ENCODE results near the gene SP140.
"Not testable (repeated sequence)": the region's sequence is repeated elsewhere in the genome, so short reads cannot be mapped to it uniquely, and the experiment has no call there.

Gene SP140

DNA sequence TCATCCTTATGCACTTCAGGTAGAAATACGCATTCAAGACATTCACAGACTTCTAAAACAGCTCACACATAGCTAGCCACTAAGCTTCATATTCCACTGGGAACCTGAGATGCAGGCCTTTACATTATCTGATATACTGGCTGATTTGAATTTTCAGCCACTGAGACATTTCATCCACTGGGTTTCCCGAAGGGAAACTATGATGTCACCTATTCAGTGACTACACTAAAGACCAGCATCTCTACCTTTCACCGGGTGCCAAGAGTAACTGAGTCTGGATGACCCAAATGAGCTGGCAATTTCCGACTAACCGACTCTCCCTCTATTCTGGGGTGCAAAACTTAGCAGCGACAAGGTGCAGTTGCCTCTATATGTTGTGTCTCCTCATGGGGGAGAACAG is 69.7 kb downstream of the SP140 start:
- FAIRE-seq, result no peak

DNA sequence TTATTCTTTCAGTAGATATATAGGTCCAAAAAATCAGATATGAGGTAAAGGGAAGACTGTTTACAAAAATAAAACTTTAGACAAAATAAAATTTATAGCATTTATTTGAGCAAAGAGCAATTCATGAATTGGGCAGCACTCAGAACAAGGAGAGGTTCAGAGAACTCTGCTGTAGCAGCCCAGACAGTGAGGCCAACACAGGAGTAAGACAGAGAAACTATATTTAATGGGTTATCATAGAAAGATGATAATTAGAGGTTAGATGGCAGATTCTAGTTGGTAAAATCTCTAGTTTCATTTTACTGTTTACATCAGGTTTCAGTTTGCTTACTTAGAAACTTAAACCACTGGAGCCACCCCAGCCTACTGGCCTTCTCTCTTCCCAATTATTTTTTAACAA is 71.4 kb downstream of the SP140 start:
- FAIRE-seq, result no peak

DNA sequence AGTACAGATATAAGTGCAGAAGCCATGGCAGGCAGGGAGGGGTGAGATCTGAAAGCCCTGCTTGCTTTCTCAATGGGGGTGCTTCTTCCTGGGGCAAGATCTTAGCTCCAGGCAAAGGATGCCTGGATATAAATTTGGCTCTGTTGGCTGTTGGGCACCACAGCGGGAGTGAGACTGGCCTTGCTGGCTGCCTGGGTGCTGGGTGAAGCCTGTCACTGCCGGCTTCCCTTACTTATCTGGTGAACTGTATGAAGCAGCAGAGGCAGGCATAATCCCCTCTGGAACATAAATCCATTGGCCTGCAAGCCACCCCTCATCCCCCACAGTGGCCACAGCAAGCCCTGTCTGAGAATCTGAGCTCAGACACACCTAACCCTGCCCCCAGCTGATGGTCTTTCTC is 74.1 kb downstream of the SP140 start:
- FAIRE-seq, result no peak

DNA sequence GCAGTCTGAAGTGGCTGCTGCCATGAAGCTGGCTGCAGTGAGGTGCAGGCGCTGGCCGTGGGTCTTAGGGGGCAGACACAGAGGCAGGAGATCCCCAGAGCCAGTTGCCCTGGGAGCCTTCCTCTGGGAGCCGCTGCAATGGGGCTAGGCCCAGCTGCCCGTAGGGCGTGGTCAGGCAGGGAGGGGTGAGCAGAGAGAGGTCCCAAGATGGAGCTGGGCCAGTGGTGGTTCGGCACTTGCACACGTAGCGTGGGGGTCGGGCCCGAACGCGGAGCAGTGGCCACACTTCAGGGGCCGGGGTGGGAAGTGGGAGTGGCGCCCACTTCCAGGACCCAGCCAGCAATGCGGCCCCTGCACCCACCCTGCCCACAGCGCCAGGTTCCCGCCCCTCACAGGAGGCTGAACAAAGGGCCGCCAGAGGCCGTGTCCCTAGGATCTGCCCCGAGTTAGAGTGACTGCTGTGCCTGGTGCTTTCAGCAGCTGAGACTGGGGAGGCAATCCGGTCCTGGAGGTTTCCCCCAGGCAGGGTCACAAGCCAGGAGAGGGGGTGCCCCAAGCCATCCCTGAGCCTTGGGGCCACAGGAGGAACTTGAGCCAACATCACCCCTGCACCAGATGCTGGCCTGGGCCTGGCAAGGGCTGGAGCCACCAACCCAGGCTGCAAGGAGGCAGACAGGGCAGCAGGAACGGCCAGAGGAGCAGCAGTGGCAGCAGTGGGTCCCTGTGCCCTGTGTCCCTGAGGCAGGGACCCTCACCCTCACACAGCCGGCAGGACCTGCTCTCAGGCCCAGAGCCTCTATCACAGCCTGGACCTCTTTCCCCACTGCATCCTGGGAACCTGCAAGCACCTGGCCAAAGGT is 80.1 kb downstream of the SP140 start:
- no peak for FAIRE-seq

DNA sequence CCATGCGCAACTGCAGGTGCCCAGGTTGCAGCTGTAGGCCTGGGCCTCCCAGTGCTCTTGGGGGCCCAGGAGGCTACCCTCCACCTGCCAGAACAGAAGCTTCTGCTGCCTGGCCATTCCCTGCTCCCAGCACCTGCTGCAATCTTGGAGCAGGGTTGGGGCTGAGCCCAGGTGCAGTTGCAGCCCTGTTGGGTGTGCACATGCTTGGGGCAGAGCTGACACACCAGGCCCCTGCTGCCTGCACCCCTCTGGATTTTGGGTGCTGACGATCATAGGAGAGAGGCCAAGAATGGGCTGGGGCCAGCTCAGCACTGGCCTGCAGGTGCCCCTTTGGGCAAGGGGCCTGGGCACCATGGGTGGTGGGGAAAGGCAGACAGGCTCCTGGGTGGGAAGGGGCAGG is 80.9 kb downstream of the SP140 start:
- no peak for FAIRE-seq

DNA sequence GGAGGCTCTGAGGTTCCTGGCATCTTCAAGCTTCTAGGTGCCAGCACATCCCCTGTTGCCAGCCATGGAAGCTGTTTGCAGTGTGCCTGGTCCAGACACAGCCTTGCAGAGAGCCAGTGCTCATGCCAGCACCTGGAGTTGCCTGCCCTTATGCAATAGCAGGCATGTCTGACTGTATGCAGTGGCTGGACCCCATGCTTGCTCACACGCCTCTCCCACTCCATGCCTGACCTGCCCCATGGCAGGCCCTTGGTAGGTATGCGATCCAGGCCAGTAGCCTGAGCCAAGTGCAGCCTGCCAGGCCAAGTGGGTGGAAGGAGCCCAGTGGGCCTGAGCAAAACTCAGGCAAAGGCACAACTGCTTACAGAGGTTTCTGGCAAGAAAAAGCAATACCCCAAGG is 81.9 kb downstream of the SP140 start:
- FAIRE-seq, result no peak

DNA sequence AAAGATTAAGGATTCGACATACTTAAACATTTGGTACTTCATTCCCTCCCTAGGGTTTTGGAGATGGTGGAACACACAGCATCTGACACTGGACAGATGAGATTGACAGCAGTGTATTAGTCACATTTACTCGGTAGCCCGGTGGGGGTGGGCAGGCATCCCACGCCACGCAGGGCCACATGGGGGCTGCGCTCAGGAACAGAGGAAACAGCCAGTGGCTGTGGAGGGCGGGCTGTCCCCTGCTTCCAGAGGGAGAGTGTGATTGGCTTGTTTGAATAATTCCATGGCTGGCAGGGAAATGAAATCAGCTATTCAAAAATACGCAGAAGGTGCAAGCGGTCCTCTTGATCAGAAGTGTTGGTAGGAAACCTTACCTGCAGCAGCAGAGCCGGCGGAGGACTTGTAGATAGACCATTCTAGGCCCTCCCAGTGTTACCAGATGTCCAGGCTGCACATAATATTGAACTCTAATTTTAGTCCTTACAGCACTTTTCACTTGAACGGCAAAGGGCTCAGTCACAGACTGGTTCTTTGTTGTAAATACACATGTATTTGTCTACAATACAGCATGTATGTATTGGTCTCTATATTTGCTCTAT is 83.0 kb downstream of the SP140 start:
- no peak for FAIRE-seq

DNA sequence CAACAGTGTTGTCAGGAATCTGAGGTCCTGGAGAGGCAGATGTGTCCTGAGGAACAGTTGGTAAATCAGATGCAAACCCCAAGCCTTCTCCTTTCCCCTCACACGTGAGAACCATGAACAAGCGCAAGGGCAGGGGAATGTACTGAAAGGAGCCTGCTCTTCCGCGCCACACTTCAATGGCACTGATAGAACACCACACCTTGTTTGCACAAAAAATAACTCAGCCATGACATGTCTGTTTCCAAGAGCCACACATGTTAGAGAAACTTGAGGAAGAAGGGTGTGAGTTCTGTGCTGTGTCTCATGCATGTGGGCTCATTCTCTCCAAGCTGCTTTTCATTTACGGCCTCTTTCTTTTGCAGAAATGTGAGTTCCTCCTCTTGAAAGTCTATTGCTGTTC is 85.3 kb downstream of the SP140 start:
- not testable (repeated sequence) for FAIRE-seq

DNA sequence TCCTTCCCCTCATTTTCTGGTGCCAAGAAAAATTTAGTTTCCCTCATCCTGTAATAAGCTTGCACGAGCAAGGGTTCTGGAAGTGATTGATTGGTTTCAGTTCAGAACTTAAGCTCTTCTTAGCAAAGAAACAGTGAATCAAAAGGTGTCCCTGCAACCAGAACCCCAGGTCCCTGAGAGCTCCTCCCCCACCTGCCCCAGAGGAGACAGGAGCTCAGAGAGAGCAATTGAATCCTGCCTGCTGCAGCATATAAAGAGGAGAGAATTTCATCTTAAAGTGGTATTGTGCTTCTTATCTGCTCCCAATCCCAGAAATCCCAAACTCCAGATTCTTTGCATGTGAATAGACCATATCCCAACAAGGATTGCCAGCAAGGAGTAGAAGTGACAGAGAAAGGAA is 86.1 kb downstream of the SP140 start:
- FAIRE-seq, result not testable (repeated sequence)

DNA sequence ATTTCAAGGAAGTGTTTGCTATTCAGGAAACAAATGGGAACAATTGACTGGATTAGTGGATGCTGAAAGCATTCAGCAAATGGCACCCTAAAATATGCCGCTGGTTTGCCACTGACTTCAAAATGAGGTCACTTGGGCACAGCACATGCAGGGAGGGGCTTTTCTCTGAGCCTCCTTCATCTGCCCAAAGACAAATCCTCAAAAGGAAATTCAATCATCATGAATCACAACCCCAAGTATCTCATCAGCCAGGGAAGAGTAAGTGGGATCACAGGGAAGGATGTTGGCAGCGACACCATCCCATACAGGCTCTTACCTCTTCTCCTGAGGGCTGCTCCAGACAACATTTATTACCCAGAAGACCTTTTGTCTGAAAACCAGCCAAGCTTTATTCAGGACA is 87.1 kb downstream of the SP140 start:
- no peak for FAIRE-seq

DNA sequence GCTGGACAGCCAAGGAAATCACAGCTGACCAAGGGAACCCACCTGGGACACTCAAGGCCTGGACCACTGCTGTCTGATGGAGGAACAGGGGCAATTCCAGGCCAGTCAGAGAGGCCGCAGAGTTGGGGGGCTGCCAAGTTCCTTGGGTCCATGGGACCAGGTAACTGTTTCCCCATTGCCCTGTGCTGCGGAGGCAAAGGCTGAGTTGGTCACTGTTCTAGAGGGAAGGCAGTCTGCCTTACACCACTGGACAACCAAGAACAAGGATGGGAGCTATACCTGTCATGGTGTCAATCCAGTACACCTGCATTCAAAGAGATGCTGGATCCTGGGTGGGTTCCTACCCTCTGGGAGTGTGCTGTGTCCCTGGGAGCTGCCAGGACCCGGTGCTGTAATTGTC is 91.8 kb downstream of the SP140 start:
- no peak for FAIRE-seq

DNA sequence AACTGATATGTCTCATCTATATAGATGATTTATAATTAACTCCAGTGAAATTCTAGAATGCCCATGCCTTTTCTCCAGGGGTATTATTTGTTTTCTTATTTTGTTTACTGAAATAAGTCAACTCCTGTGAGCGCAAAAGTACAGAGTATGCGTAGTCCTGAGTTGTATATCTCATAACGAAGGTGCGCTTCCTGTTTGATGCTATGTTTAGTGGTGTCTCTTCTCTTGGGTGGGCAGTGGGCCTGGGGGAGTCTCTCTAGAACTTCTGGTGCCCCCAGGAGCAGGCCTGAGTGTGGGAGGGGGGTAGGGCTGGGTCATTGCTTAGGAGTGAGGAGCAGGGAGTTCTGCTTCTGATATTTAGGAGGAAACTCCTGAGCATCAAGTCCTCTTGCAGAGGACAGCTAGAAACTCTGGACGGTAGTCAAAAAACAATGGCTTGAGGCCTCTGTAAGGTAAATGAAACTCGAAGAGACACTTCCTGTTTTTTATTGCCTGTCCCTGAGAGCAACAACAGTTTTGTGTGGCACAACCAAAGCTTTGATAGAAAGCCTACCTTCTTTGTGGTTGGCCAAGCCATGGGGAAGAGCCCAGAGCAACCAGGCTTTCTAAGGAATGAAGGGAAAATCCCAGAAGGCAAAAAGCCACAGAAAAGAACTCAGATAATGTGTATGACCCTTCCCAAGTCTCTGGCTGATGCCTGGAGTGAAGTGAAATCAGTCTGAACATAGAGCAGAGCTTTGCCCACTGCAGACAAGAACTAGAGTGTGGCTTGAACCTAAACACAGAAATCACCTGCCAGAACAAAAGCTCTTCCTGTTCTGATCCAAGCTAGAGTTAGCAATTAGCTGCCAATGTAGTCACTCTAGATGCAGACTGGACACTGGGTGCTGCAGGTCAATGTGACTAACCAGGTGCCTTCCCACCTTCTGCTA is 92.9 kb downstream of the SP140 start:
- FAIRE-seq, result no peak

DNA sequence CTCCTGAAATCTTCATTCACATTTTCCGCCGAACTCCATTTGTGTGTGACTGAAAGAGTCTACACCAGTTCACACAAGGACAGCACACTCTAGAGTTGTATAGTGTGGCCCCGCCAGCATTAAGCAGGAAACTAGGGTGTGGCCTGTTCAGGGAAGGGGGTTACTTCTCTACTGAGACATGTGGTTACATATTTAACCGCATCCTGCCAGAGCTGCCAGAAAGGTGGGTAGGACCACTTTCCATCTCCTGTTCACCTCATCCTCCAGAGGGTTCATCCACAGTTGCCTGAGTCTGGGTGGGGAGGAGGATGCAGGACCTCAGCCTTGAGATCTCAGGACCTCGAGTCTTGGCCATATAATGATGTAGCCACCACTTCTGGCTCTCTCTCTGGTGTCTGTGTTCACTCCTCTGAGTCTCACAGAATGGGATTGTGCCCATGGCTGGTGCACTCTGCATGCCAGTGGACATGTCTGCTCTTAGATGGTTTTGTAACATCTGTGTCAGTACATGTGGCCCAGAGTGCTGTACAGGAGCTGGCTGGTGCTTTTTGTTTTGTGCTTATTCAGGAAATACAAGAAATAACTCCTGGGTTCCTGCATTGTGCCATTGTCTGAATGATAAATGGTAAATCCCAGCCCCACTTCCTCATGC is 93.8 kb downstream of the SP140 start:
- FAIRE-seq, result no peak

DNA sequence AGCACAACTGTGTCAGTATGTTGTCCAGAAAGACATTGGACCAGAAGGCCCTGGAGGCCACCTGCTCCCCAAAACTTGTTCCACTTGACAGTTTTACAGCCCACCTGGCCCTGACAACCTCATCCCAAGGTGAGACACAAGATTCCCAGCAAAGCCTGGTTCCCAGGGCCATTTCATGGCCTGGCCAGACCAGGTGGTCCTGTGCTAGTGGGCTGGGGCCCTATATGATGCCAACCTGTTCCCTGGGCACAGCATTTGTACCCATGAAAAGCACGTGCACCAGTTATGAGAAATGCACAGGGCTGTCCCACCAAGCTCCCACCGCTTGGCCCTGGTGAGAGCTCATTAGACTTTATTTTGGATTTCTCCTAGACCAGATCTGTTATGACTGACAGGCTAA is 95.5 kb downstream of the SP140 start:
- FAIRE-seq, result no peak

DNA sequence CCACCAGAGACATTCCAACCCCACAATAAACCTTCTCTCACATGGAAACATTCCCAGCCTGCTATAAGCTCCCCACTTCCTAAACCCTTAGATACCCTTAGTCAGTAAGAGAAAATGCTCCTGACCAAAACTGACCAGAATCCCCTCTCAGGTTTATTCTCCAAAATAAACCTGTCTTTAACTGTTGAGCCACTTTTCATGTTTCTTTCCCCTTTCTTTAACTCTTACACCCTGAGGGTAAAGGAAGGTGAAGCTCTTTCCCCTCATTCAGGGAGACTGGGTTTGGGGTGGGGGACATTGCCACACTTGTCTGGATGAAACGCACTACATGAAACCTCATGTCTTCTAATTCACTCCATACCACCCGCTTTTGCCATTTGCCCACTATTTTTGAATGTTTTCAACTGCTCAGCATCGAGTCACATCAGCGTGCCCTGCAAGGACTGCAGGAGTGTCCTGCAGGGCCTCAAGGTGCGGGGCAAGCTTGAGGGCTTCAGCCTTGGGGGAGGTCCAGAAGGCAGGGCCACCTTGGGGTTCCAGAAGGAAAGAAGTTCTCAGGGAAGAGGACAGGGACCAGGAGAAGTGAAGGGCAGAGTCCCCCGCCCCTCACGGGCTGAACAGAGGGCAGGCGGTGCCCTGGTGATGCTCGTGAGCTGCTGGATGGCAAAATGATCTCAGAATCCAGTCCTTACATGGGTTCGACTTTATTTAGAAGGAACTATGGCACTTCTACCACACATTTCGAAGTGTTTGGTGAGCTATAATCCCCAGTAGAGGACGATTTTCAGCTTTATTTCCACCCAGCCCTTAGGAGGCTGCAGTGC is 97.2 kb downstream of the SP140 start:
- FAIRE-seq, result no peak

DNA sequence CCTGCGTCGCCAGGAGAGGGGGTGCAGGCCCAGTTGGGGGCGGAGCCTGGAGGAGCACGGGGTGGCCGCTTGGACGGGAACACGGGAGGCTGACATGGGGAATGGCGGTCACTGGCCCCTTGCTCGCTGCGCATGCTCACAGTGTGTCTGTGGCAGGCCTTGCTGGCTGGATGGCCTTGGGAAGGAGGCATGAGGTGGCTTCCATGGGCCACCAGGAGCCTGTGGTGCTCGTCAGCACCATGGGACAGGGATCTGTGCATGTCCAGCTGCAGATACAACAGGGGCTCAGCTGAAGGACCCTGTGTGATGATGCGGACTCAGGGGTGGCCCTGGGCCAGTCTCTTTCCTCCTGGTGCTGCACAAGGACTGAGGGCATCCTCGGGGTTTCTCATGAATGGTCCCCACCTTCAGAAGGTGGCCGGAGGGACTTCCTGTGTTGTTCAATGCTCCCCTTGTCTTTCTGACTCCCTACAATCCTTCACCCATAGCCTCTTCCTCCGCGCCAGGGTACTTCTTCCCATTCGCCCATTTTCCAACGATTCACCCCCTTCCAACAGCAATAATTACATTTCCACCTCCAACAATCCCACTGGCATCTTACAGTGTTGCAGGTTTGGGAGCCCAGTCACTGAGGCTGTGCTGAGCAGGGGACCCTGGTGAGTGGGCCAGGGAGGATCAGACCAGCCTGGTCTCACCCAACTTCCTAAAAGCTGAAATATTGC is 98.0 kb downstream of the SP140 start:
- no peak for FAIRE-seq

DNA sequence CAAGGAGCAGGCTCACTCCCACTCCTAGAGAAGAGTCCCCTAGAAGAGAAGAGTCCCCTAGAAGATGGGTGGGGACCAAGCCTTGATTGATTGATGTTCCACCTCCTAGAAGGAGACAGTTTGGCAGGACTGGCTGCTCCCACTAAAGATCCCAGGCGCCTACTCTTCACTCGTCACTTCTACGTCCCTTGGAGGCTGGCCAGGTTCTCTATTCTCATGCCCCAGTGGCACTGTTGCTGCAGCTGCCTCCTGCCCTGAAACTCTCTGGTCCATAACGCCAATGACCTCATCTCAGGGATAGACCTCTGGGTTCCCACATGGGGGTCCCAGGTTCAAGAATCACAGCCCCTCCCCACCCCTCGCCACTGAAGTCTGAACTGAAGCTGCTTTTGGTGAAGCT is 99.0 kb downstream of the SP140 start:
- no peak for FAIRE-seq

DNA sequence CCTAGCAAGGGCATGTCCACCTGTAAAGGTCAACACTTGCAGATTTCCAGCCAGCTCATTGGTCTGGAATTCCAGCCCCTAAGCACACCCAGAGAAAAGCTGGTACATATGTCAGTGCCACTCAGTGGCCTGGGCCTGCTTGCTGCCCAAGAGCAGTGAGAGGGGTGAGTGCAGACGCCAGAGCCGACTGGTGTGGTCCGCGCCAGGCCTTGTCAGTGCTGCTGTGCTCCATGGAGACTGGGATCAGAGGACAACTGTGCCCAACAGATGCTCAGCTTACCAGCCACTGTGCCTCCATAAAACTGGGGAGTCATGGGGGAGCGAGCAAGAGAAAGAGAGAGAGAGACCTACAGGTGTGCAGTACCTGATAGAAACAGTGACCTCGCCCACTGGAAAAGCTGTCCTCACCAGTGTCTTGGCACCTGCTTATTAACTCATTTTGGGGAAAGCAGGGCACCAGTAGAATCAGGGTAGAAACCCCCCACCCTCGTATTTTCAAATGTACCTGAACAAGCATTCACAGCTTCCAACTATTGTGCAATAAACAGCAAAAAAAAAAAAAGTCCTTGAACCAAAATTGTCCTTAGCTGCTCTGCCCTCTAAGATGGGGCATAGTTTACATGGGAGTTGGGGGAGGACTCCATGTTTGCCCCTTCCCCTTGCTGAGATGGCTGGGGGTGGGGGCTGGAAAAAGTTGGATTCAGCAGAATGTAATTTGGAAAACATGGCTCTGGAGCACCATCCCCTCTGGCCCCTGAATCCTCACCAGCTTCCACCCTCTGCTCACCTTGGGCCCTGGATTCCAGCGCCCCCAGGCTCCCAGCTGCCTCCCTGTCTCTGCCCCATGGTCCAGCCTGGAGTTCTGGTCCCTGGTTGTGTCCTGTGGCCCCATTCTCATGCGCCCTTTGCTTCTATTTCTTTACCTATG is 100.0 kb downstream of the SP140 start:
- FAIRE-seq, result no peak

DNA sequence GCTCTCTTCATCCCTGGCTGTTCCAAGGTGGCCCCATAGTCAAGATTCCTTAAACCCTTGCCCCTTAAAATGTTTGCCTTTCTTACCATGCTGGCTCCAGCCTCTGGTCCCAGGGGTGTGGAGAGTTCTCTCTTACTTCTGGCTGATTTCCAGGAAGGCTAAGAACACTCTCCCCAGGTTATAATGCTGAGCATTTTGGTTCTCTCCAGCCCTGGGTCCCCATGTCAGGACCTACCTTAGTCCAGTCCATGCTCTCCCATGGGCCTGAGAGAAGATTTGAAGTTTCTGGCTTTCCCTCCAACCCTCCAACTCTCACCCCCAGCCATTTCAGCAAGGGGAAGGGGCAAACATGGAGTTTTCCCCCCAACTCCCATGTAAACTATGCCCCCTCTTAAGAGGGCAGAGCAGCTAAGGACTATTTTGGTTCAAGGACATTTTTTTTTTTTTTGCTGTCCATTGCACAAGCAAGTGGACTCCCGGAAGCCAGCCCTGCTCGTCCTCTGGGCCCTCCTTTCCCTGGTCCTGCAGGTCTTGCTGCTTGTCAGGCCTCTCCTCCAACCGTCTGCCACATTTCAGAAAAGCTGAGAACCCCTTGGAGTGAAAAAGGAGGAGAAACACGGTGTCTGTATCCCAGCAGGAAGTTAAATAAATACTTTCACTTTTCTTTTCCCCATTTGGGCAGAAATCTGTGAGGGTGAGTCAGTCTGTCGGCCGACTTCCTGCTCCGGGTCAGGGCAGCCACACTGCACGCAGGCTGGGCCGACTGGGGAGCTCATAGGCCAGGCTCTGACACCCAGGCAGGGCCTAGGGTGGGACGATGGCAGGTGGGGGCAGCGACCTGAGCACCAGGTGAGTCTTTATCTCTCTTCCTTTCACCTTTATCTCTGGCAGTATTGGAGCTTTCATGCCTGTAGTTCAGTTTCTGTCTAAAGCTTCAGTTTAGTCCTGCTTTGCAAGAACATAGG is 101.2 kb downstream of the SP140 start, which contains the start of gene SP140L:
Gene SP140L (plus strand): TSS at position 741 of the 965 bp plus-strand sequence. CDS start 77 bp downstream, at position 818.
- no peak for FAIRE-seq
